NCI-H128 (cell line): ENCODE data around the gene TRIM72.
A peak's percentile ranks its signal among the peaks of the same experiment; 100 is the strongest.
"Not testable (repeated sequence)": the region's sequence is repeated elsewhere in the genome, so short reads cannot be mapped to it uniquely, and the experiment has no call there.

ENCODE experiments used
- DNase-seq: peaks from one replicate; lab custom pipeline; 2025; ENCODE audit not compliant: unreplicated experiment; lab: John Stamatoyannopoulos, UW

The TRIM72 gene, protein sequence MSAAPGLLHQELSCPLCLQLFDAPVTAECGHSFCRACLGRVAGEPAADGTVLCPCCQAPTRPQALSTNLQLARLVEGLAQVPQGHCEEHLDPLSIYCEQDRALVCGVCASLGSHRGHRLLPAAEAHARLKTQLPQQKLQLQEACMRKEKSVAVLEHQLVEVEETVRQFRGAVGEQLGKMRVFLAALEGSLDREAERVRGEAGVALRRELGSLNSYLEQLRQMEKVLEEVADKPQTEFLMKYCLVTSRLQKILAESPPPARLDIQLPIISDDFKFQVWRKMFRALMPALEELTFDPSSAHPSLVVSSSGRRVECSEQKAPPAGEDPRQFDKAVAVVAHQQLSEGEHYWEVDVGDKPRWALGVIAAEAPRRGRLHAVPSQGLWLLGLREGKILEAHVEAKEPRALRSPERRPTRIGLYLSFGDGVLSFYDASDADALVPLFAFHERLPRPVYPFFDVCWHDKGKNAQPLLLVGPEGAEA

GRCh38 chr16:31213877-31214707 is at the start of gene TRIM72:
Gene TRIM72, plus strand, starts transcription at chr16:31214119. Its CDS starts 620 bp downstream, at chr16:31214739.
- no peak for DNase-seq

- no peak for DNase-seq
Measured at GRCh38 chr16:31167315-31167714, 46.6 kb upstream of the TRIM72 start.

DNA sequence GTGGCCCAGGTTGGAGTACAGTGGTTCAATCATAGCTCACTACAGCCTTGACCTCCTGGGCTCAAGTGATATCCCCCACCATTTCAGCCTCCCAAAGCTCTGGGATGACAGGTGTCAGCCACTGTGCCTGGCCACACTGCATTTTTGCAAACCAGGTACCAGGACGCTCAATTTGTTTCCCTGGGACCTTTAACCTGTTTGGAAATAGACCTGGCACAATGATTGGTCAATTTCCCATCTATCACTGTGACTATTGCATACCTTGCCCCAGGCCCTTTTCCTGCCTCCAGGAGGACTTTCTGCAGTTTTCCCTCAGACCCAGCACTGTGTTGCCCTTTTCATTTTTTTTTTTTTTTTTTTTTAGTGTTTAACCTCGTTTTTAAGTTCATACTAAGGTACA is 45.1 kb upstream of the TRIM72 start:
- DNase-seq: no peak

GRCh38 chr16:31170048-31170447 is 43.9 kb upstream of the TRIM72 start:
- DNase-seq: not testable (repeated sequence)

DNA sequence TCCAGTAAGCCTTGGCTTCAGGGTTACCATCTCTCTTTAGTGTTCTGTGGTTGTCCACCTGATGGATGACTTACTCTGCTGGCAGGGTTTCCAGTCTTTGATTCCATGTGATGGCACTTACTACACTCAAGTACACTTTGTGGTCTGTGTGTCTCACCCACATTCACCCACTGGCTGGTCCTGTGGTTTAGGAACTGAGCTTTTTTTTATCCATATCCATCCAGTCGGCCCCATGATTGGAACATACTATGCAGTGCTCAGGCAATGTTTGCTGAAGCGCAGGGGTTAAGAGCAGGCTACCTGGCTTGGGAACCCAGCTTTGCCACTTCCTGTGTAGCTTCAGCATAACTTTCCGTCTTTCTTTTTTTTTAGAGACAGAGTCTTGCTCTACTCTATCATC is 36.8 kb upstream of the TRIM72 start:
- no peak for DNase-seq

DNA sequence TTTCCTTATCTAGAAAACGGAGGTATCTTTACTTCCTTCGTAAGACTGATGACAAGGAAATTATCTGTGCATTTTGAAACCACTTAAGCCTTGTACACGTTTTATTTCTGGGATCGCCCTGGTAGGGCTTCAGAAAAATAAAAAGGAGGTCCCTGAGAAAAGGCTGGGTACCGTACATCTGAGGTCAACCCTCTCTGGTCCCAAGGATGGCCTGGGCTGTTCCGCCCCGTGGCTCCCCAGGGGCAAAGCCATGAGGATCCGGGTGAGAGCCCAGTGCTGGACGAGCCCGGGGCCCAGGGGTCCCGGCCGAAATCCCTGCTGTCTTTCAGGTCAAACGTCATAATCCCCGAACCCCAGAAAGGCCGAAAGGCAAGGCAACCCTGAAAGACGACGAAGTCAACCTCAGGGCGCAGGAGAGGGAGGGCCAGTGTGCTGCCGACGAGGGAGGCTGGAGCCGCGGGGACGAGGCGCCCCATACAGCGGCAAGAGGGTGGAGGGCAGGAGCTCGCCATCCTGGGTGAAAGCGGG is 34.6 kb upstream of the TRIM72 start:
- DNase-seq: no peak

GRCh38 chr16:31179747-31180459 is 34.0 kb upstream of the TRIM72 start, which contains the start of gene FUS:
Gene FUS, plus strand, starts transcription at chr16:31180139. Its CDS starts 76 bp downstream, at chr16:31180215.
- DNase-seq: peak; percentile 47

DNA sequence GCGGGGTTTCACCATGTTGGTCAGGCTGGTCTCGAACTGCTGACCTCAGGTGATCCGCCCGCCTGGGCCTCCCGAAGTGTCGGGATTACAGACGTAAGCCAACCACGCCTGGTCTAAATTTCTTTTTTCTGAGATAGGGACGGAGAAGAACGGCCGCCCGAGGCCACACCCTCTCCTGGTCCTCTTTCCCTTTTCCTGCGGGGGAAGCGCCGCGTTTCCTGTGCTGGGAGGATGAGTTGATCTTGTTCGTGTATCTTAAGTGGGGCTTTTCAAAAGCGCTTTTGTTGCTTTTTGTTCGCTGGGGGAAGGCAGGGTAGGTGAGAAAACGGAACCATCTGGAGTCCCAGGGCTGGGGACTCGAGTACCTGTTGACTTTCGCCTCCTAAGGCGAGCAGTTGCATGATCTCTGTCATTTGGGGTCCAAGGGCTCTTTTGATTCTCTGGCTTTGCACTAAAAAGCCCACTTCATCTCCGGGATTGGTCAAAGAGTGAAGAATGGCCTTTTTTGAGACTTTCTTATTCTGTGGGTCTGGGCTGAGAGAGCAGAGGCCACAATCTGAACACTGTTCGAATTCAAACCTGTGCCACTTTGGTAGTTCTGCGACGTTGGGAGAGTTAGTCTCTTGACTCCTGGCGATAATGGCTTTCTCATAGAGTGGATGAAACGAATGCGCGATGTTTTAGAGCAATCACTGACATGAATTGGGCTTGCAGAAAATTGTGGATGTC is 32.7 kb upstream of the TRIM72 start:
- DNase-seq: no peak

DNA sequence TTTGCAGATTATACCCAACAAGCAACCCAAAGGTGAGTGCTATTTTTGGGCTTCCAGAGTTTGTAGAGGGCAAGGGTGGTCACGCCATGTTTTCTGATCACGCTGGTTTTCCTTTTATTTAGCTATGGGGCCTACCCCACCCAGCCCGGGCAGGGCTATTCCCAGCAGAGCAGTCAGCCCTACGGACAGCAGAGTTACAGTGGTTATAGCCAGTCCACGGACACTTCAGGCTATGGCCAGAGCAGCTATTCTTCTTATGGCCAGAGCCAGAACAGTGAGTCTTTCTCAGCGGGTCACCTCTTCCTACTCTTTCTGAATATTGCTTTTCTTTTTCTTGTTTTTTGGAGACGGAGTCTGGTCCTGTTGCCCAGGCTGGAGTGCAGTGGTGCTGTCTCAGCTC is 31.5 kb upstream of the TRIM72 start:
- no peak for DNase-seq

DNA sequence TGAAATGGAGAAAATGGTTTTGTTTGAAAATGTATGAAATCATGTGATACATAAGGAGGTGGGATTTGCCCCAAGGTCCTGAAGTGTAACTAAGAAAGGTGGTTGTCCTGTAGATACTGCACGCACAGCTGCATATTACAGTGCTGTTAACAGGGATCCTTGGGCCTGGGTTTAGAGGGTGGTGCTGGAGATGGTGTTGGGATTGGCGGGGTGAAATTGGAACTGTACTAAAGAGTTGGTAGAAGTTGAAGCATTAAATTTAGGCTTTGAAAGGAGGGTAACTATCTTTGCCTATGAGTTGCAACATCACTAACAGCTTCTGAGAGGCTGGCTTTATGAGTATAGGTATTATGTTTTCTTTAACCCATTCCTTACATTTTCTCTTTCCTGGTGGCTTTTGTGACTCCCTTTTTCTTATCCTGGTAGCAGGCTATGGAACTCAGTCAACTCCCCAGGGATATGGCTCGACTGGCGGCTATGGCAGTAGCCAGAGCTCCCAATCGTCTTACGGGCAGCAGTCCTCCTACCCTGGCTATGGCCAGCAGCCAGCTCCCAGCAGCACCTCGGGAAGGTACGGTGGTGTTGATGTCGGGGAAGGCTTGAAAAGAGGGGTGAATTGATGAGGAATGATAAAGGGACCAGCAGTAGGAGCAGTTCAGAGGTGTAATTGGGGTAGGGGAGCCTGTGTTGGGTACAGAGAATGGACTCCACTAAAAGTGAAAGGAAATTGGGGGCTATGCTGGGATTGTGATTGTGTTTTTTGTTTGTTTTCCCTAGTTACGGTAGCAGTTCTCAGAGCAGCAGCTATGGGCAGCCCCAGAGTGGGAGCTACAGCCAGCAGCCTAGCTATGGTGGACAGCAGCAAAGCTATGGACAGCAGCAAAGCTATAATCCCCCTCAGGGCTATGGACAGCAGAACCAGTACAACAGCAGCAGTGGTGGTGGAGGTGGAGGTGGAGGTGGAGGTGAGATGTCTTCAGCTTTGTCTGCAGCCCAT is 30.2 kb upstream of the TRIM72 start:
- no peak for DNase-seq

GRCh38 chr16:31184888-31185287 is 29.0 kb upstream of the TRIM72 start:
- no peak for DNase-seq

DNA sequence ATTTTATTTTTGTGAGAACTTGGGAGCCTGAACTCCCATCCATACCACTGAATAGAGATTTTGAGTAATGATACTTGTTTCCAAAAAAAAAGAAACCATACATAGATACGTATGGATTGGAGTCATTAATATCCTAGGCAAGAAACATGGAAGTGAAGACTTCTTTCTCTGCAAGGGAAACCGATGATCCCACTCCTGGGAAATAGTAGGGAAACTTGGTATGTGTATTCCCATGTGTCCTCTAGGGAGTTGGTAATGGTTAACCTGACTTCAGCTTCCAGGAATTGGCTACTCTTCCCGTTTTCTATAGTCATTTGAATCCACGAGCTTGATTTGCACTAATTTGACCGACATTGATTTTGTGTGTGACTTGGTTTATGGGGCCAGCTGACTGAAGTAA is 28.6 kb upstream of the TRIM72 start:
- DNase-seq: no peak

- no peak for DNase-seq
Measured at GRCh38 chr16:31186176-31186575, 27.7 kb upstream of the TRIM72 start.

GRCh38 chr16:31186930-31187807 is 26.8 kb upstream of the TRIM72 start:
- no peak for DNase-seq

GRCh38 chr16:31187808-31188189 is 26.1 kb upstream of the TRIM72 start:
- no peak for DNase-seq

DNA sequence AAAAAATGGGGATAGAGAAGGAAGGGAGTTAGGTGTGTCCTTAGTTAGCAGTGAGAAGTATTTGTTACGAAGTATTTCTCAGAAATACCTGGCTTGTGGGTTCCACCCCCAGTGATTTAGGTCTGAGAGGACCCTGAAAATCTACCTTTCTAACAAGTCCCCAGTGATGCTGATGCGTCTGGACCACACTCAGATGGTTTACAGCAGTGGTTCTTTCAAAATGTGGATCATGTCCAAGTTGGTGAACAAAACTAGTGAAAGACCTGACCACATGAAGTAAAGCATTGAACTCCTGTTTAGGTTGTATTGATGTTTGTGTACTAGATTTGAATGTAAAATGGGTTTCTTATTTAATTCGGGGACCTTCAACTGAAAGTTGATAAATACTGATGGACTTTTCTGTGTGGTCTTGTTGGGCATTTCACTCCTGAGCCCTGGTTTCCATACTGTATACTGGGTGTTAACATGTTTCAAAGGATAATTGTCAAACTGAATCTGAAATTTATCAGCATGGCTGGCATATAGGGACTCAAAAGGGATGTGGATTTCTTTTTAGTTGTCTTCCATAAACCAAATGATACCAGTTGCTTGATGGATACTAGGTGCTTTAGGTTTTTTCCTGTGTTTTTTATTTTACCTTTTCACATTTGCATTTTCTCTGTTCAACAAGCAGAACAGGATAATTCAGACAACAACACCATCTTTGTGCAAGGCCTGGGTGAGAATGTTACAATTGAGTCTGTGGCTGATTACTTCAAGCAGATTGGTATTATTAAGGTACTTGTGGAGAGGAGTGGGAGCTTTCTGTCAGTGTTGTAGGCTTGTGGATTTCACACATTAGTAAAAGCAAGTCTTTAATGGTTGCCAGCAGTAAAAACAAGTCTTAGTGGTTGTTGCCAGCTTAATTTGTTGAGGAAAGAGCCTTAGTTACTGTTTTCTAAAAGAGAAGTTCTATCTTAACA is 25.2 kb upstream of the TRIM72 start:
- DNase-seq: no peak

GRCh38 chr16:31189412-31189778 is 24.5 kb upstream of the TRIM72 start:
- DNase-seq: no peak
